Gastroesophageal sphincter (tissue), 3 donors: Measurements from ENCODE around the gene AP2S1.

ENCODE experiments used
- POLR2A ChIP-seq, 2 donors: fragments of 450-650 bp; IDR thresholded peaks; one replicate each; pipeline ENCODE4 v1.6.1; 2017; ENCODE audit warnings: antibody characterized with exemption in 2 of 2, mild to moderate bottlenecking in 2 of 2, moderate library complexity in 1 of 2
- TF ChIP-seq, protein P1 (sequence below), 4 experiments: fragments of 200-600 bp in 2 of 4; fragments of 450-650 bp in 2 of 4; sonication (generic) in 1 of 4; IDR thresholded peaks; one replicate each; pipeline ENCODE4 v1.5.1; 2017 to 2019; ENCODE audit warnings: antibody characterized with exemption in 4 of 4, mild to moderate bottlenecking in 2 of 4, moderate library complexity in 2 of 4

DNA sequence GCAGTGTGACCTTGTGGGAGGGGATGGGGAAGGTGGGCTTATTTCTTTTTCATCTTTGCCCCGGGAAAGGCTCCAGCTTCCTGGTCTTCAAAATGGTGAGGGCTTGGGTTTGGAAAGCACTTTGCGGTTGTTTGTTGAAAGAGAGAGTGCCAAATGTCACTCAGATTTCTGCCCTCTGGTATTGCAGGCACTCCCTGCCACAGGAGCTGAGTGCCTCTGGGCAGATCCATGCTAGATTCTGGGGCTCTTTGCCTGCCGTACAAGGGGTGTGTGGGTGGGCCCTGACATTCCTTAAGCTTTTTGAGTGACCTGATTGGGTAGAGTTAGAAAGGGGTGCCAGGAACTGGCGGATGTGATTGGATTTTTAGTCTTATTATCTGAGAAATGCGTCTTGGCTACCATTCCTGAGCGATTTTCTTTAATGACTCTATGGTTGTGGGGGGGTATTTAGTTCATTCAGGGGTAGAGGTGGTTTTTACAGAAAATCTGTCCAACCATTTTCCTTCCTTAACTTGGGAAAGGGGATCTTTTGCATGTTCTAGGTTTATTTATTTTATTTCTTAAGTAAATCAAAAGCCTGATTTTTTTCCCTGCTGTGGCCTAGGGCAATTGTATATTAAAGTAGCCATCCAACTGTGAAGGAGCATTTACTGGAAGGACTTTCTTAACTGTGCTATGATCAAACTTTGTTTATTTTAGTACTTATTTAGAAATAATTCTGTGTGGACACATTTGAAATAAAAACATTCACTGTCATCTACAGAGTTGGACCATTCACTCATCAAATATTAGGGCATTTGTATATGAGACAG, 13.4 kb upstream of the AP2S1 start:
- TF ChIP-seq, protein P1, sequence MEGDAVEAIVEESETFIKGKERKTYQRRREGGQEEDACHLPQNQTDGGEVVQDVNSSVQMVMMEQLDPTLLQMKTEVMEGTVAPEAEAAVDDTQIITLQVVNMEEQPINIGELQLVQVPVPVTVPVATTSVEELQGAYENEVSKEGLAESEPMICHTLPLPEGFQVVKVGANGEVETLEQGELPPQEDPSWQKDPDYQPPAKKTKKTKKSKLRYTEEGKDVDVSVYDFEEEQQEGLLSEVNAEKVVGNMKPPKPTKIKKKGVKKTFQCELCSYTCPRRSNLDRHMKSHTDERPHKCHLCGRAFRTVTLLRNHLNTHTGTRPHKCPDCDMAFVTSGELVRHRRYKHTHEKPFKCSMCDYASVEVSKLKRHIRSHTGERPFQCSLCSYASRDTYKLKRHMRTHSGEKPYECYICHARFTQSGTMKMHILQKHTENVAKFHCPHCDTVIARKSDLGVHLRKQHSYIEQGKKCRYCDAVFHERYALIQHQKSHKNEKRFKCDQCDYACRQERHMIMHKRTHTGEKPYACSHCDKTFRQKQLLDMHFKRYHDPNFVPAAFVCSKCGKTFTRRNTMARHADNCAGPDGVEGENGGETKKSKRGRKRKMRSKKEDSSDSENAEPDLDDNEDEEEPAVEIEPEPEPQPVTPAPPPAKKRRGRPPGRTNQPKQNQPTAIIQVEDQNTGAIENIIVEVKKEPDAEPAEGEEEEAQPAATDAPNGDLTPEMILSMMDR (IDR thresholded peaks at IDR 0.05): no peak
- no peak for TF ChIP-seq POLR2A (IDR thresholded peaks at IDR 0.05)
